Osteoblast (primary cell): ENCODE results near the gene IFNGR2. TPM values are rescaled to one million over a fixed set of nuclear protein-coding genes. Genes with fewer than 3 reads are reported as not detected.
"Not testable (repeated sequence)": the region's sequence is repeated elsewhere in the genome, so short reads cannot be mapped to it uniquely, and the experiment has no call there.

ENCODE experiments used
- DNase-seq: peaks from one replicate; pipeline ENCODE4 v3.0.0; 2011; ENCODE audit warnings: low spot score, mixed read lengths; ENCODE audit not compliant: insufficient read length; ENCODE audit errors: missing footprints
- H2AFZ ChIP-seq: 2 replicates; pipeline ENCODE4 v1.6.0; 2011; ENCODE audit warnings: mild to moderate bottlenecking, low read length
- H3K27ac ChIP-seq: 2 replicates; pipeline ENCODE4 v1.5.1; 2011; ENCODE audit warnings: mild to moderate bottlenecking, low read depth, low read length, moderate library complexity
- H3K27me3 ChIP-seq: 2 replicates; pipeline ENCODE4 v1.6.0; 2012; ENCODE audit warnings: mild to moderate bottlenecking, control low read depth, inconsistent platforms, low read length, moderate library complexity; ENCODE audit not compliant: insufficient read depth
- H3K36me3 ChIP-seq: 2 replicates; pipeline ENCODE4 v1.5.1; 2011; ENCODE audit warnings: mild to moderate bottlenecking, low read length, control low read depth, moderate library complexity; ENCODE audit not compliant: insufficient read depth
- H3K4me1 ChIP-seq: 2 replicates; pipeline ENCODE4 v1.5.1; 2011; ENCODE audit warnings: mild to moderate bottlenecking, low read length, control low read depth, moderate library complexity; ENCODE audit not compliant: insufficient read depth
- H3K4me2 ChIP-seq: 2 replicates; pipeline ENCODE4 v1.6.0; 2011; ENCODE audit warnings: mild to moderate bottlenecking, low read length; ENCODE audit not compliant: insufficient read depth
- H3K4me3 ChIP-seq: fragments of 200-600 bp; sonication (generic); 3 replicates; pipeline ENCODE4 v1.5.1; 2012; ENCODE audit warnings: mild to moderate bottlenecking, low read length, inconsistent platforms; ENCODE audit not compliant: insufficient read depth
- H3K79me2 ChIP-seq: 2 replicates; pipeline ENCODE4 v1.6.0; 2012; ENCODE audit warnings: mild to moderate bottlenecking, low read length, control low read depth, inconsistent platforms; ENCODE audit not compliant: insufficient read depth
- H3K9me3 ChIP-seq: 2 replicates; pipeline ENCODE4 v1.5.1; 2011; ENCODE audit warnings: low read depth, low read length, control low read depth
- H4K20me1 ChIP-seq: 2 replicates; pipeline ENCODE4 v1.6.0; 2012; ENCODE audit warnings: mild to moderate bottlenecking, low read length, control low read depth; ENCODE audit not compliant: insufficient read depth
- total RNA-seq: library from RNA; depleted of rRNA; stranded (reverse); fragments of >200 nt; gene quantifications from 2 replicates; pipeline ENCODE4 v1.2.3, GENCODE V29; 2012
- TF ChIP-seq, protein P1 (sequence below): IDR thresholded peaks from 2 replicates; pipeline ENCODE4 v1.5.1; 2011; ENCODE audit warnings: mild to moderate bottlenecking, low read depth, low read length, moderate library complexity; ENCODE audit errors: extremely low read depth

The IFNGR2 gene
- total RNA-seq, 1 donor = 60.1 TPM

GRCh38 chr21:33359446-33359845 is 43.8 kb upstream of the IFNGR2 start:
- DNase-seq = no peak
- H3K4me1 ChIP-seq = peaks cover 16% of the 10 kb centered on the region
- H4K20me1 ChIP-seq = no peaks in the 10 kb centered on the region
- no peaks in the 10 kb centered on the region for H3K79me2 ChIP-seq
- TF ChIP-seq, protein P1, sequence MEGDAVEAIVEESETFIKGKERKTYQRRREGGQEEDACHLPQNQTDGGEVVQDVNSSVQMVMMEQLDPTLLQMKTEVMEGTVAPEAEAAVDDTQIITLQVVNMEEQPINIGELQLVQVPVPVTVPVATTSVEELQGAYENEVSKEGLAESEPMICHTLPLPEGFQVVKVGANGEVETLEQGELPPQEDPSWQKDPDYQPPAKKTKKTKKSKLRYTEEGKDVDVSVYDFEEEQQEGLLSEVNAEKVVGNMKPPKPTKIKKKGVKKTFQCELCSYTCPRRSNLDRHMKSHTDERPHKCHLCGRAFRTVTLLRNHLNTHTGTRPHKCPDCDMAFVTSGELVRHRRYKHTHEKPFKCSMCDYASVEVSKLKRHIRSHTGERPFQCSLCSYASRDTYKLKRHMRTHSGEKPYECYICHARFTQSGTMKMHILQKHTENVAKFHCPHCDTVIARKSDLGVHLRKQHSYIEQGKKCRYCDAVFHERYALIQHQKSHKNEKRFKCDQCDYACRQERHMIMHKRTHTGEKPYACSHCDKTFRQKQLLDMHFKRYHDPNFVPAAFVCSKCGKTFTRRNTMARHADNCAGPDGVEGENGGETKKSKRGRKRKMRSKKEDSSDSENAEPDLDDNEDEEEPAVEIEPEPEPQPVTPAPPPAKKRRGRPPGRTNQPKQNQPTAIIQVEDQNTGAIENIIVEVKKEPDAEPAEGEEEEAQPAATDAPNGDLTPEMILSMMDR = no peak
- no peaks in the 10 kb centered on the region for H3K9me3 ChIP-seq
- peaks cover 17% of the 10 kb centered on the region for H3K36me3 ChIP-seq
- H2AFZ ChIP-seq = no peak overlapping the region
- no peak overlapping the region for H3K4me2 ChIP-seq
- no peaks in the 10 kb centered on the region for H3K27me3 ChIP-seq
- H3K4me3 ChIP-seq = no peak overlapping the region
- no peak overlapping the region for H3K27ac ChIP-seq

DNA sequence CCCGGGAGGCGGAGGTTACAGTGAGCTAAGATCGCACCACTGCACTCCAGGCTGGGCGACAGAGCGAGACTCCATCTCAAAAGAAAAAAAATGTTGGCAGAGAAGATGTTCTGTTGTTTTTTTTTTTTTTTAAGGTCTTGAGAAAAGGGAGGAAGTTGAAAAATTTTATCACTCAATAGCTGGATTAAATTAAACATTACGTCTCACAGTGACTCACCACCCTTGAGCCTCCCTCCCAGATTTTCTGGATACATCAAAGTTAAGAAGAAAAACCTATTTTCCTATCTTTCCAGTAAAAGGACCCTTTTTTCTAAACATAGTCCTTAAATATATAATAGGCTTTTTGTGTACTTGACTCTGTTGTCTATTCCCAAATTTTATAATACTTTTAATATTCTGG is 42.9 kb upstream of the IFNGR2 start:
- H2AFZ ChIP-seq = no peak overlapping the region
- TF ChIP-seq, protein P1 = no peak
- peaks cover 11% of the 10 kb centered on the region for H3K36me3 ChIP-seq
- H3K27me3 ChIP-seq = no peaks in the 10 kb centered on the region
- H3K4me3 ChIP-seq = no peak overlapping the region
- H4K20me1 ChIP-seq = no peaks in the 10 kb centered on the region
- peak overlapping the region; percentile 37 for H3K27ac ChIP-seq
- DNase-seq = peak; percentile 29
- H3K4me1 ChIP-seq = peaks cover 16% of the 10 kb centered on the region
- H3K79me2 ChIP-seq = no peaks in the 10 kb centered on the region
- no peaks in the 10 kb centered on the region for H3K9me3 ChIP-seq
- peak overlapping the region; percentile 59 for H3K4me2 ChIP-seq

DNA sequence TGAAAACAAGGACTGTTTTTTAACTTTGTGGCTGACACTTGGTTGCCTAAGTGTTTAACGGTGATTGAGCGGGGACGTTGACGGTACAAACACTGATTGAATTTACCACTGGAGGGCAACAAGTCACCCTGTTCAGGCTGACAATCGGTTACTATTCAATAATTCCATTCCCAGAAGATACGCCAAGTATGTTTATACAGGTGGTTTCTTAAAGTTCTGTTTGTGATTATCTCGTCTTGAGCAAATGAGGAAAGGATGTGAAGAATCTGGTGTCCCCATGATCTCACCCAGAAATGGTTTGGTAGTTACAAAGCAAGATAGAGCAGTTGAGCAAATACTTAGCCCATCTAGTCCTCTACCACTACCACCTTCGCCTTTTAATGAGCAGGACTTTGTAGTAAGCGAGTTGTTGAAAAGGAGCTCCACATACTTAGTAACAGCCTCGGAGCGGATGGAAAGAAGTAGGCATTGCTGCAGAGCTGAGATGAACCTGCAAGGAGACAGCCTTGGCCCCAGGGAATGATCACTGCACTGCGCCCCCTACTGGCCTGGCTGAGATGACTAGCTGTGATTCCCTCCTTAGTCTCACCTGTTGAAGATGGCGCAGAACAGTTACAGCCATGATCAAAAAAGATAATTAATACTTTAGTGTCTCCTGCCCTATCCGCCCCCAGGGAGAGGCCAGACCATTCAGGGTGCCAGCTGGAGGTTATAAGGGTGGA is 42.2 kb upstream of the IFNGR2 start:
- TF ChIP-seq, protein P1 = peak; percentile 89
- Histone ChIP-seq H3K4me2 (peak overlapping the region; percentile 59), H3K36me3 (peaks cover 5% of the 10 kb centered on the region), H4K20me1 (no peaks in the 10 kb centered on the region), H3K79me2 (no peaks in the 10 kb centered on the region), H3K27me3 (no peaks in the 10 kb centered on the region), H3K4me1 (peaks cover 16% of the 10 kb centered on the region), H2AFZ (no peak overlapping the region), H3K27ac (peak overlapping the region; percentile 37), H3K4me3 (peak overlapping the region; percentile 13), H3K9me3 (no peaks in the 10 kb centered on the region)
- peak; percentile 76 for DNase-seq

DNA sequence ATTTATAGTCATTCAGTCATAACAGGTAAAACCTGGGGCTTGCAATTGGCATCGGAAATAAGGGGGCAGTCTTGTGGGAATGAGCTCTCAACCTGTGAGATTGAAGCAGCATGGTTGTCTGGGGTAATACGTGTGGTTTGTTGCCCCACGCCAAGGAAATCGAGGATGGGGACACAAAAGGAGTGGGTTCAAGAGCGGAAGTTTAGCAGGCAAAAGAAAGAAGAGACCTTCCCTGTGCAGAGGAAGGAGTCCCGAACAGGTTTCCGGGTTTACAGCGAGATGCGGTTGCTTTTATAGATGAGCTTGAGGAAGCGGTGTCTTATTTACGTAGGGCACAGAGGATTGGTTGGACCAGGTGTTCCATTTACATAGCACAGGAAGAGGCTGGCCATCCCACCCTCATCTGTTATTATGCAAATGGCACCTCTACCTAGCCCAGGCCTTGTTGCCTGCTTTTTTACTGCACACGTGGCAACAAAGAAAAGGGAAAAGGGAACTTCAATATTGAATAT is 41.1 kb upstream of the IFNGR2 start:
- no peak overlapping the region for H2AFZ ChIP-seq
- H3K36me3 ChIP-seq = no peaks in the 10 kb centered on the region
- H3K4me1 ChIP-seq = peaks cover 16% of the 10 kb centered on the region
- H3K9me3 ChIP-seq = peaks cover 1% of the 10 kb centered on the region
- no peak overlapping the region for H3K27ac ChIP-seq
- H4K20me1 ChIP-seq = no peaks in the 10 kb centered on the region
- no peaks in the 10 kb centered on the region for H3K79me2 ChIP-seq
- TF ChIP-seq, protein P1 = no peak
- no peak for DNase-seq
- H3K4me2 ChIP-seq = peak overlapping the region; percentile 20
- no peaks in the 10 kb centered on the region for H3K27me3 ChIP-seq
- no peak overlapping the region for H3K4me3 ChIP-seq

- Histone ChIP-seq H3K9me3 (peaks cover 12% of the 10 kb centered on the region), H3K4me1 (peaks cover 16% of the 10 kb centered on the region)
- H3K4me3 ChIP-seq, H3K27me3 ChIP-seq, H3K27ac ChIP-seq, H2AFZ ChIP-seq, H4K20me1 ChIP-seq, DNase-seq, H3K79me2 ChIP-seq, H3K36me3 ChIP-seq, H3K4me2 ChIP-seq: not testable (repeated sequence)
These were observed 39.2 kb upstream of the IFNGR2 start for GRCh38 chr21:33363911-33364609.
